ENCODE measurements around the gene SNX9.

GRCh38 chr6:157962601-157963302, 139.7 kb downstream of the SNX9 start:
- TF ChIP-seq CTCF (conservative IDR thresholded peaks at IDR 0.05) (no peak), ZFX (IDR thresholded peaks at IDR 0.05) (no peak)
